GM21529 (cell line): ENCODE measurements around the gene GATA1.

Experiments used
- ATAC-seq: cut with Tn5 transposase; IDR thresholded peaks from one replicate; pipeline ENCODE4 v1.9.1; 2021; ENCODE audit not compliant: unreplicated experiment

Gene GATA1

GRCh38 chrX:48786341-48786800, at the start of gene GATA1:
Gene GATA1 (plus strand): TSS chrX:48786590. CDS start chrX:48791110, 4,520 bp downstream.
- no peak for ATAC-seq

GRCh38 chrX:48736878-48737212, 49.5 kb upstream of the GATA1 start:
- no peak for ATAC-seq

GRCh38 chrX:48737213-48737938, 49.0 kb upstream of the GATA1 start:
- peak; percentile 97 for ATAC-seq

GRCh38 chrX:48737940-48738339, 48.5 kb upstream of the GATA1 start:
- ATAC-seq = no peak

GRCh38 chrX:48741834-48742233, 44.6 kb upstream of the GATA1 start:
- ATAC-seq = no peak

- ATAC-seq = no peak
Observed at GRCh38 chrX:48745222-48745621, 41.2 kb upstream of the GATA1 start.

- no peak for ATAC-seq
Observed at GRCh38 chrX:48747415-48748016, 38.9 kb upstream of the GATA1 start.

- ATAC-seq = no peak
Observed at GRCh38 chrX:48749182-48749581, 37.2 kb upstream of the GATA1 start.

GRCh38 chrX:48751343-48751742, 35.0 kb upstream of the GATA1 start:
- ATAC-seq = no peak

GRCh38 chrX:48752498-48752897, 33.9 kb upstream of the GATA1 start:
- no peak for ATAC-seq

GRCh38 chrX:48753708-48754228, 32.6 kb upstream of the GATA1 start:
- no peak for ATAC-seq

GRCh38 chrX:48754238-48754637, 32.2 kb upstream of the GATA1 start:
- no peak for ATAC-seq

GRCh38 chrX:48761674-48762471, 24.5 kb upstream of the GATA1 start, which contains the start of gene GLOD5:
Gene GLOD5 (plus strand): TSS chrX:48761747. CDS start chrX:48761791, 44 bp downstream.
- no peak for ATAC-seq

GRCh38 chrX:48769230-48769629, 17.2 kb upstream of the GATA1 start:
- ATAC-seq = no peak

GRCh38 chrX:48770296-48770695, 16.1 kb upstream of the GATA1 start:
- ATAC-seq = no peak

- no peak for ATAC-seq
Observed at GRCh38 chrX:48772602-48773001, 13.8 kb upstream of the GATA1 start.

GRCh38 chrX:48776818-48777439, 9.5 kb upstream of the GATA1 start:
- ATAC-seq = no peak

GRCh38 chrX:48779399-48779798, 7.0 kb upstream of the GATA1 start:
- ATAC-seq = no peak

GRCh38 chrX:48781705-48782104, 4.7 kb upstream of the GATA1 start:
- ATAC-seq = no peak

- ATAC-seq = no peak
Observed at GRCh38 chrX:48782216-48782615, 4.2 kb upstream of the GATA1 start.

- ATAC-seq = no peak
Observed at GRCh38 chrX:48782795-48783194, 3.6 kb upstream of the GATA1 start.
